Neural progenitor cell (in vitro differentiated cells): Measurements from ENCODE around the gene TAB2. TPM values are rescaled to one million over a fixed set of nuclear protein-coding genes. Genes with fewer than 3 reads are reported as not detected.

Experiments used
- DNase-seq: peaks from one replicate; pipeline ENCODE4 v3.0.0-alpha.2; 2016; ENCODE audit warnings: low spot score
- H2AFZ ChIP-seq: fragments of 200-600 bp; sonication (generic); replicated peaks from 2 replicates; pipeline ENCODE4 v1.6.1; 2016; ENCODE audit warnings: antibody characterized with exemption
- H3F3A ChIP-seq: fragments of 200-600 bp; sonication (generic); 2 replicates; pipeline ENCODE4 v1.6.1; 2016; ENCODE audit warnings: antibody characterized with exemption, low read depth
- H3K27ac ChIP-seq: fragments of 200-600 bp; sonication (generic); 2 replicates; pipeline ENCODE4 v1.5.1; 2016; ENCODE audit warnings: mild to moderate bottlenecking
- H3K27me3 ChIP-seq: fragments of 200-600 bp; sonication (generic); 2 replicates; pipeline ENCODE4 v1.6.1; 2016; ENCODE audit warnings: mild to moderate bottlenecking, moderate library complexity
- H3K36me3 ChIP-seq: fragments of 200-600 bp; sonication (generic); 2 replicates; pipeline ENCODE4 v1.5.1; 2016
- H3K4me1 ChIP-seq: fragments of 200-600 bp; sonication (generic); 2 replicates; pipeline ENCODE4 v1.6.1; 2016; ENCODE audit warnings: mixed run types
- H3K4me2 ChIP-seq: fragments of 200-600 bp; sonication (generic); 2 replicates; pipeline ENCODE4 v1.6.1; 2016
- H3K4me3 ChIP-seq: fragments of 200-600 bp; sonication (generic); 2 replicates; pipeline ENCODE4 v1.5.1; 2016
- H3K79me2 ChIP-seq: fragments of 200-600 bp; sonication (generic); 2 replicates; pipeline ENCODE4 v1.6.1; 2016; ENCODE audit warnings: low read depth
- H3K9ac ChIP-seq: fragments of 200-600 bp; sonication (generic); 2 replicates; pipeline ENCODE4 v1.6.1; 2016
- H3K9me3 ChIP-seq: fragments of 200-600 bp; sonication (generic); 2 replicates; pipeline ENCODE4 v1.5.1; 2016; ENCODE audit warnings: low read depth
- H4K20me1 ChIP-seq: fragments of 200-600 bp; sonication (generic); 2 replicates; pipeline ENCODE4 v1.6.1; 2016; ENCODE audit warnings: low read depth
- H3K27ac Mint-ChIP-seq: 3 replicates; pipeline ENCODE4 v1.8.0; 2021; ENCODE audit warnings: mixed read lengths
- H3K27me3 Mint-ChIP-seq: 2 replicates; pipeline ENCODE4 v1.8.0; 2022; ENCODE audit warnings: low read depth, mild to moderate bottlenecking, inconsistent platforms, moderate library complexity, mixed read lengths; ENCODE audit not compliant: insufficient read depth
- H3K36me3 Mint-ChIP-seq: 3 replicates; pipeline ENCODE4 v1.8.0; 2021; ENCODE audit warnings: mixed read lengths
- H3K4me1 Mint-ChIP-seq: 3 replicates; pipeline ENCODE4 v1.8.0; 2021; ENCODE audit warnings: mixed read lengths
- H3K4me3 Mint-ChIP-seq: 3 replicates; pipeline ENCODE4 v1.8.0; 2021; ENCODE audit warnings: mild to moderate bottlenecking, moderate library complexity, mixed read lengths
- H3K9me3 Mint-ChIP-seq: 3 replicates; pipeline ENCODE4 v1.8.0; 2020; ENCODE audit warnings: mixed read lengths
- EZH2 ChIP-seq: fragments of 200-600 bp; sonication (generic); IDR thresholded peaks from 2 replicates; pipeline ENCODE4 v1.6.1; 2017; ENCODE audit warnings: antibody characterized with exemption, mild to moderate bottlenecking, moderate library complexity
- EZH2phosphoT487 ChIP-seq: fragments of 200-600 bp; sonication (generic); IDR thresholded peaks from 2 replicates; pipeline ENCODE4 v1.6.1; 2017; ENCODE audit warnings: antibody characterized with exemption
- total RNA-seq: library from RNA; depleted of rRNA; stranded (reverse); fragments of >200 nt; gene quantifications from 2 replicates; pipeline ENCODE4 v1.2.3, GENCODE V29; 2015; ENCODE audit warnings: low replicate concordance
- TF ChIP-seq, protein P1 (sequence below): fragments of 200-600 bp; sonication (generic); IDR thresholded peaks from 2 replicates; pipeline ENCODE4 v1.5.1; 2017; ENCODE audit warnings: antibody characterized with exemption, mild to moderate bottlenecking

The TAB2 gene
- total RNA-seq, 1 donor from 2014 or later, result 70.9 TPM

DNA sequence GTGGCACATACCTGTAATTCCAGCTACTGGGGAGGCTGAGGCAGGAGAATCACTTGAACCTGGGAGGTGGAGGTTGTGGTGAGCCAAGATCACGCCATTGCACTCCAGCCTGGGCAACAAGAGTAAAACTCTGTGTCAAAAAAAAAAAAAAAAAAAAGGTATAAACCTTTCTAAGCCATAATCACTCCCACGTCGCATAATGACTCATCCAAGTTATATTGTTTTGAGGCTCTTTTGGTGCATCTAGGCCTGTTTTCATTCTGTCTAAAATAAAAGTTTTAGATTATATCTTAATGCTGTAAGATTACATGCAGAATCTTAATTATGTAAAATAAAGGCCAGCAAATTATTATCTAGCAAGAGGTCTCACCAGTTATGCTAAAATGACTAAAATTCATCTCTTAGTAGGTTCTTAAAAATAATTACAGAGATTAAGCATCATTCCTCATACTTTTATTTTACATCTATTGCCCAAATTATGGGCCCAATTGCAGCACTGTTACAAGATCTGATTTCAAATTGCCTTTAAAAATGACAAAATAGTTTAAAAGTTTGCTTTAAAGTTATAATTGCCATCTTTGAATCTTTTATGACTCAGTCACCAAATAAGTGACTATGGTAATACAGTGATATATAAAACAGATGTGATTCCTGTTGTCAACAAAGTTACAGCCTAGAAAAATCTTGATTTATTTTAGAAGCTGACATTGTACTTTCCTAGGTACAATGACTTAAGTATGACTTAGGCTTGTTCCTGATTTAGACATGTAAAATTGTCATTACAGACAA is 72.2 kb downstream of the TAB2 start:
- Mint-ChIP-seq H3K27ac (no peak overlapping the region), H3K4me1 (no peaks in the 10 kb centered on the region), H3K4me3 (no peak overlapping the region), H3K9me3 (peaks cover 16% of the 10 kb centered on the region), H3K36me3 (peaks cover 68% of the 10 kb centered on the region), H3K27me3 (no peaks in the 10 kb centered on the region)
- no peak for DNase-seq
- H3K9ac ChIP-seq, result no peak overlapping the region
- no peak overlapping the region for H3K4me3 ChIP-seq
- H3K9me3 ChIP-seq, result no peaks in the 10 kb centered on the region
- no peak overlapping the region for H3K4me2 ChIP-seq
- H3K27ac ChIP-seq, result no peak overlapping the region
- H2AFZ ChIP-seq, result no peak overlapping the region
- no peaks in the 10 kb centered on the region for H3F3A ChIP-seq
- no peaks in the 10 kb centered on the region for H3K4me1 ChIP-seq
- TF ChIP-seq, protein P1, sequence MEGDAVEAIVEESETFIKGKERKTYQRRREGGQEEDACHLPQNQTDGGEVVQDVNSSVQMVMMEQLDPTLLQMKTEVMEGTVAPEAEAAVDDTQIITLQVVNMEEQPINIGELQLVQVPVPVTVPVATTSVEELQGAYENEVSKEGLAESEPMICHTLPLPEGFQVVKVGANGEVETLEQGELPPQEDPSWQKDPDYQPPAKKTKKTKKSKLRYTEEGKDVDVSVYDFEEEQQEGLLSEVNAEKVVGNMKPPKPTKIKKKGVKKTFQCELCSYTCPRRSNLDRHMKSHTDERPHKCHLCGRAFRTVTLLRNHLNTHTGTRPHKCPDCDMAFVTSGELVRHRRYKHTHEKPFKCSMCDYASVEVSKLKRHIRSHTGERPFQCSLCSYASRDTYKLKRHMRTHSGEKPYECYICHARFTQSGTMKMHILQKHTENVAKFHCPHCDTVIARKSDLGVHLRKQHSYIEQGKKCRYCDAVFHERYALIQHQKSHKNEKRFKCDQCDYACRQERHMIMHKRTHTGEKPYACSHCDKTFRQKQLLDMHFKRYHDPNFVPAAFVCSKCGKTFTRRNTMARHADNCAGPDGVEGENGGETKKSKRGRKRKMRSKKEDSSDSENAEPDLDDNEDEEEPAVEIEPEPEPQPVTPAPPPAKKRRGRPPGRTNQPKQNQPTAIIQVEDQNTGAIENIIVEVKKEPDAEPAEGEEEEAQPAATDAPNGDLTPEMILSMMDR, result no peak
- no peak for TF ChIP-seq EZH2phosphoT487
- peaks cover 76% of the 10 kb centered on the region for H3K79me2 ChIP-seq
- no peaks in the 10 kb centered on the region for H3K36me3 ChIP-seq
- H4K20me1 ChIP-seq, result peaks cover 8% of the 10 kb centered on the region
- no peaks in the 10 kb centered on the region for H3K27me3 ChIP-seq

DNA sequence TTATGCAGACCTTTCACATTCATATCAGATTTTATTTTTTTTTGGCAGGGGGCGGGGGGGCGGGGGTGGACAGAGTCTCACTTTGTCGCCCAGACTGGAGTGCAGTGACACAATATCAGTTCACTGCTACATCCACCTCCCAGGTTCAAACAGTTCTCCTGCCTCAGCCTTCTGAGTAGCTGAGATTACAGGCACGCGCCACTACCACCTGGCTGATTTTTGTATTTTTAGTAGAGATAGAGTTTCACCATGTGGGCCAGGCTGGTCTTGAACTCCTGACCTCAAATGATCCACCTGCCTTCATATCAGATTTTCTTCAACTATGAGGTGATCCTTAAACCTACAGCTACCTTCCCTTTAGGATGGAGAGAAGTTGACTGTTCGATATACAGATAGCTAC is 74.6 kb downstream of the TAB2 start:
- Histone ChIP-seq H4K20me1 (no peaks in the 10 kb centered on the region), H2AFZ (no peak overlapping the region), H3K9me3 (no peaks in the 10 kb centered on the region), H3K9ac (no peak overlapping the region), H3K79me2 (peaks cover 62% of the 10 kb centered on the region), H3K4me2 (no peak overlapping the region), H3K27me3 (no peaks in the 10 kb centered on the region), H3K27ac (no peak overlapping the region), H3K36me3 (peaks cover 3% of the 10 kb centered on the region), H3K4me1 (no peaks in the 10 kb centered on the region), H3K4me3 (no peak overlapping the region), H3F3A (no peaks in the 10 kb centered on the region)
- TF ChIP-seq EZH2phosphoT487, result no peak
- TF ChIP-seq, protein P1, result no peak
- Mint-ChIP-seq H3K4me3 (no peak overlapping the region), H3K27me3 (no peaks in the 10 kb centered on the region), H3K4me1 (no peaks in the 10 kb centered on the region), H3K9me3 (peaks cover 24% of the 10 kb centered on the region), H3K36me3 (peaks cover 69% of the 10 kb centered on the region), H3K27ac (no peak overlapping the region)
- DNase-seq, result no peak

DNA sequence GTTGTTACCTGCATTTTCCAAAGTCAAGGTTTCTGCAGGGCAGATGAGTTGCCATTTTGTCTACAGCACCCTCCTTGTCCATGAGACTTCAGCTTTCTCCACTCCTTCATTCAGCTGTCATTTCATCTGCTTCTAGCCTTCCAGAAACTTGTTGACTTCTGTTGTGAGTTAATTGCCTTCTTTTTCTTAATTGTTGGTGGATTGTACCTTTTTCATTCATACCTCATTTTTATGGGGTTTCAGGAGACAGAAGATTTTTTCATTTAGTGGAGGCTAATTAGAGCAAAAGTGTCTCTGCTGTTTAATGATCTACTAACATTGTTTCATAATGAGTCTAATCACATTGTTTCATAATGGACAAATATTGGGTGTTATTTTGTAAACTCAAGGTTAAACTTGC is 75.0 kb downstream of the TAB2 start:
- Histone ChIP-seq H3K4me2 (no peak overlapping the region), H3K36me3 (peaks cover 5% of the 10 kb centered on the region), H3K4me1 (no peaks in the 10 kb centered on the region), H3K4me3 (no peak overlapping the region), H3K9ac (no peak overlapping the region), H3K27me3 (no peaks in the 10 kb centered on the region), H3F3A (no peaks in the 10 kb centered on the region), H4K20me1 (no peaks in the 10 kb centered on the region), H2AFZ (no peak overlapping the region), H3K27ac (no peak overlapping the region), H3K9me3 (no peaks in the 10 kb centered on the region), H3K79me2 (peaks cover 59% of the 10 kb centered on the region)
- H3K9me3 Mint-ChIP-seq, result peaks cover 27% of the 10 kb centered on the region
- no peak overlapping the region for H3K27ac Mint-ChIP-seq
- no peaks in the 10 kb centered on the region for H3K4me1 Mint-ChIP-seq
- no peak for DNase-seq
- H3K36me3 Mint-ChIP-seq, result peaks cover 69% of the 10 kb centered on the region
- H3K27me3 Mint-ChIP-seq, result no peaks in the 10 kb centered on the region
- TF ChIP-seq EZH2, result no peak
- TF ChIP-seq, protein P1, result no peak
- no peak for TF ChIP-seq EZH2phosphoT487
- no peak overlapping the region for H3K4me3 Mint-ChIP-seq
